Naive thymus-derived CD4-positive, alpha-beta T cell (primary cell): ENCODE measurements around the gene RGPD6. TPM values are rescaled to one million over a fixed set of nuclear protein-coding genes. Genes with fewer than 3 reads are reported as not detected.
A peak's percentile ranks its signal among the peaks of the same experiment; 100 is the strongest.
"Not testable (repeated sequence)": the region's sequence is repeated elsewhere in the genome, so short reads cannot be mapped to it uniquely, and the experiment has no call there.

Source experiments
- ATAC-seq: fragments of 150-1000 bp; cut with Tn5 transposase; 2 replicates; pipeline ENCODE4 v1.10.0; 2021; ENCODE audit warnings: mild to moderate bottlenecking, moderate library complexity
- CTCF ChIA-PET: fragments of 350-600 bp; sonication (Branson Sonifier 250); formaldehyde crosslinking; loops from one replicate; lab custom pipeline; 2021; ENCODE audit warnings: antibody characterized with exemption; lab: Charles Lee
- POLR2A ChIA-PET: fragments of 350-600 bp; sonication (Branson Sonifier 250); formaldehyde crosslinking; loops from one replicate; lab custom pipeline; 2021; ENCODE audit warnings: antibody characterized with exemption, inconsistent platforms; lab: Charles Lee
- DNase-seq, 9 donors: peaks; one replicate each; pipeline versions ENCODE4 v3.0.0 to v3.0.0-alpha.2; 2020 to 2022; ENCODE audit warnings: mixed read lengths in 1 of 9
- H3K27ac ChIP-seq: one replicate; pipeline ENCODE4 v1.7.0; 2013; ENCODE audit warnings: mild to moderate bottlenecking, low read depth, low read length, moderate library complexity
- H3K27me3 ChIP-seq, 2 donors: one replicate each; pipeline ENCODE4 v1.7.0; 2013; ENCODE audit warnings: low read length in 2 of 2, mild to moderate bottlenecking in 2 of 2, moderate library complexity in 2 of 2; ENCODE audit not compliant: control insufficient read depth in 2 of 2, insufficient read depth in 2 of 2
- H3K36me3 ChIP-seq, 3 experiments: 1 replicate in 2 of 3; 2 replicates in 1 of 3; pipeline ENCODE4 v1.7.0; 2013; ENCODE audit warnings: low read length in 3 of 3, mild to moderate bottlenecking in 3 of 3, moderate library complexity in 1 of 3; ENCODE audit not compliant: insufficient read depth in 3 of 3, control insufficient read depth in 2 of 3
- H3K4me1 ChIP-seq, 2 donors: one replicate each; pipeline ENCODE4 v1.7.0; 2013; ENCODE audit warnings: low read length in 2 of 2, mild to moderate bottlenecking in 2 of 2, moderate library complexity in 1 of 2; ENCODE audit not compliant: control insufficient read depth in 2 of 2, insufficient read depth in 2 of 2
- H3K4me3 ChIP-seq: 2 replicates; pipeline ENCODE4 v1.7.0; 2013; ENCODE audit warnings: mild to moderate bottlenecking, low read length
- H3K9me3 ChIP-seq, 3 experiments: 1 replicate in 2 of 3; 2 replicates in 1 of 3; pipeline ENCODE4 v1.7.0; 2013; ENCODE audit warnings: low read length in 3 of 3; ENCODE audit not compliant: control insufficient read depth in 2 of 3
- H3K27ac Mint-ChIP-seq, 9 donors: one replicate each; pipeline ENCODE4 v1.8.0; 2020 to 2022; ENCODE audit warnings: mixed read lengths in 9 of 9, mild to moderate bottlenecking in 8 of 9, moderate library complexity in 5 of 9, inconsistent platforms in 2 of 9
- H3K27me3 Mint-ChIP-seq, 5 donors: one replicate each; pipeline ENCODE4 v1.8.0; 2021 to 2022; ENCODE audit warnings: mixed read lengths in 5 of 5, mild to moderate bottlenecking in 1 of 5
- H3K36me3 Mint-ChIP-seq, 5 donors: one replicate each; pipeline ENCODE4 v1.8.0; 2020 to 2022; ENCODE audit warnings: mixed read lengths in 5 of 5, mild to moderate bottlenecking in 3 of 5, inconsistent platforms in 1 of 5
- H3K4me1 Mint-ChIP-seq, 7 donors: one replicate each; pipeline ENCODE4 v1.8.0; 2020 to 2022; ENCODE audit warnings: mixed read lengths in 7 of 7, mild to moderate bottlenecking in 3 of 7, inconsistent platforms in 1 of 7
- H3K4me3 Mint-ChIP-seq, 10 donors: one replicate each; pipeline ENCODE4 v1.8.0; 2020 to 2022; ENCODE audit warnings: mild to moderate bottlenecking in 10 of 10, mixed read lengths in 10 of 10, moderate library complexity in 6 of 10, inconsistent platforms in 2 of 10
- H3K9me3 Mint-ChIP-seq, 11 donors: one replicate each; pipeline ENCODE4 v1.8.0; 2020 to 2022; ENCODE audit warnings: mixed read lengths in 11 of 11, mild to moderate bottlenecking in 4 of 11, inconsistent platforms in 1 of 11, moderate library complexity in 1 of 11
- intact Hi-C, 2 donors: fragments of 100-400 bp; cut with micrococcal nuclease; formaldehyde crosslinking; loops; one replicate each; pipeline ENCODE4 v1.15.1; 2023
- polyA plus RNA-seq, 2 donors: library from polyadenylated mRNA; unstranded; fragments of 300-500 nt; fragmentation: Illumina TruSeq; gene quantifications; one replicate each; pipeline ENCODE4 v1.2.3, GENCODE V29; 2021
- total RNA-seq, 6 experiments: library from RNA in 5 of 6; stranded (reverse) in 5 of 6; gene quantifications; 1 replicate in 5 of 6; 2 replicates in 1 of 6; pipeline ENCODE4 v1.2.3 and lab custom pipeline; 2021 to 2026

RGPD6 gene
- total and polyA plus RNA-seq, 7 experiments from 2014 or later: 1.8 to 152 (median 13.8) TPM

GRCh38 chr2:110579216-110579965, 2.4 kb upstream of the RGPD6 start:
- not testable (repeated sequence) for ATAC-seq

GRCh38 chr2:110578429-110578828, 1.4 kb upstream of the RGPD6 start:
- CTCF ChIA-PET, H3K27me3 ChIP-seq, H3K36me3 ChIP-seq, H3K9me3 ChIP-seq, DNase-seq, H3K27ac ChIP-seq, H3K9me3 Mint-ChIP-seq, H3K27me3 Mint-ChIP-seq, H3K4me1 Mint-ChIP-seq, H3K36me3 Mint-ChIP-seq, intact Hi-C loops, H3K4me3 Mint-ChIP-seq, ATAC-seq, H3K4me1 ChIP-seq, H3K27ac Mint-ChIP-seq, POLR2A ChIA-PET, H3K4me3 ChIP-seq: not testable (repeated sequence)

More at GRCh38 chr2:110579216-110579965, 2.4 kb upstream of the RGPD6 start:
- DNase-seq, H3K36me3 Mint-ChIP-seq, H3K36me3 ChIP-seq, H3K4me3 ChIP-seq, H3K4me1 ChIP-seq, POLR2A ChIA-PET, H3K4me3 Mint-ChIP-seq, H3K27ac ChIP-seq, H3K27me3 ChIP-seq, CTCF ChIA-PET, intact Hi-C loops, H3K4me1 Mint-ChIP-seq, H3K9me3 ChIP-seq, H3K27ac Mint-ChIP-seq, H3K9me3 Mint-ChIP-seq, H3K27me3 Mint-ChIP-seq: not testable (repeated sequence)

DNA sequence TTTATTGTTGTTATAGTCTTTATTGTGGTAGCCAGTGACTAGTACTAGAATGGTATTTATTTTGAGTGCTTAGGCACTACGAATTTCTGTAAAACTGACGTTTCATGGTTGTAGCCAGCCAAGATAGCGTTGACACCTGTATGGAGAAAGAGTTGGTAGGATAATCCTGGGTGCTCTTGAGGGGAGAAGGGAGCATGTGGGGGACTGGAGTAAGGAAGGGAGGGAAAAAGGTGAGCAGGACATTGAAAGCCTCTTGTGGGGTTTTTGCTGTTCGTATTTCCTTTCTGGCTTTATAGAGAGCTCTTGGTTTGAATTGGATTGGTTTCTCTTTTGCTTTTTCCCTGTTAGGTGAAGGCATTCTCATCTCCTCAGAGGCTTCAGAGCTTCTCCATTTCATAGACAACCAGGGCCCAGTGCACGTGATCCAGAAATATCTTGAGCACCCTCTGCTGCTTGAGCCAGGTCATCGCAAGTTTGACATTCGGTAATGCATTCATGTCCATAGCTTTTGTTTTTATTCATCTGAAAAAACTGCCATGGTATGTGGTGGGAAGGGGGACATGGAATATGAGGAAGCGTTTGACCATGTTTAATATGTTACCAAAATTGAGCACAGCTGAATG, 77.2 kb downstream of the RGPD6 start:
- H3K27ac Mint-ChIP-seq, H3K4me3 Mint-ChIP-seq, H3K9me3 Mint-ChIP-seq, H3K27ac ChIP-seq, H3K27me3 Mint-ChIP-seq, CTCF ChIA-PET, H3K9me3 ChIP-seq, H3K36me3 Mint-ChIP-seq, H3K4me1 Mint-ChIP-seq, H3K4me1 ChIP-seq, H3K4me3 ChIP-seq, H3K27me3 ChIP-seq, intact Hi-C loops, H3K36me3 ChIP-seq, POLR2A ChIA-PET, DNase-seq: not testable (repeated sequence)
- ATAC-seq: peak; percentile 87

- H3K27ac ChIP-seq, POLR2A ChIA-PET, H3K27me3 Mint-ChIP-seq, ATAC-seq, H3K9me3 Mint-ChIP-seq, CTCF ChIA-PET, H3K27me3 ChIP-seq, H3K36me3 Mint-ChIP-seq, H3K4me1 Mint-ChIP-seq, H3K9me3 ChIP-seq, intact Hi-C loops, H3K4me3 ChIP-seq, H3K36me3 ChIP-seq, DNase-seq, H3K4me1 ChIP-seq, H3K27ac Mint-ChIP-seq, H3K4me3 Mint-ChIP-seq: not testable (repeated sequence)
These were observed 81.0 kb downstream of the RGPD6 start for GRCh38 chr2:110496027-110496426.

DNA sequence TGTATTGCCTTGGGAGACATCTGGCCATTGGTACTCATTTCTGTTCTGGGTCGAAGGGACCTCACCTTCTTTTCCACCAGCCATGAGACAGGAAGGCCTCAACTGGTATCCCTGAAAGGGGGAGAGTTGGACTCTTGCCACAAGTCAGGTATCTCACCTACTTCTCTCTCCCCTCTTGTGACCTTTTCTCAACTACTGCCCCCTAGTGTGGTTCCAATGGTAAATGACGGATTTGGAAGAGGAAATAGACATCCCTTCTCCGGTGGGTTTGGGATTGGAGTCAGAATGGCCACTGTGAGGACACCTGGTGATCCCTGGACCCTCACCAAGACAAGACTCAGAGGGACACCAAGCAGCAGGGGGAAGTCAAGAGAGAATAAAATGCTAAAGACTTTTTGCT, 82.5 kb downstream of the RGPD6 start:
- H3K4me3 Mint-ChIP-seq, H3K36me3 ChIP-seq, H3K9me3 Mint-ChIP-seq, DNase-seq, H3K9me3 ChIP-seq, H3K27me3 ChIP-seq, H3K4me1 Mint-ChIP-seq, POLR2A ChIA-PET, H3K27me3 Mint-ChIP-seq, CTCF ChIA-PET, H3K4me3 ChIP-seq, H3K36me3 Mint-ChIP-seq, H3K27ac Mint-ChIP-seq, intact Hi-C loops, ATAC-seq, H3K4me1 ChIP-seq, H3K27ac ChIP-seq: not testable (repeated sequence)

GRCh38 chr2:110488991-110489390, 88.0 kb downstream of the RGPD6 start:
- H3K27me3 ChIP-seq, ATAC-seq, H3K27ac Mint-ChIP-seq, H3K4me1 Mint-ChIP-seq, H3K36me3 Mint-ChIP-seq, H3K4me3 Mint-ChIP-seq, H3K36me3 ChIP-seq, DNase-seq, POLR2A ChIA-PET, H3K9me3 Mint-ChIP-seq, H3K27ac ChIP-seq, H3K4me3 ChIP-seq, H3K27me3 Mint-ChIP-seq, CTCF ChIA-PET, H3K4me1 ChIP-seq, H3K9me3 ChIP-seq, intact Hi-C loops: not testable (repeated sequence)

DNA sequence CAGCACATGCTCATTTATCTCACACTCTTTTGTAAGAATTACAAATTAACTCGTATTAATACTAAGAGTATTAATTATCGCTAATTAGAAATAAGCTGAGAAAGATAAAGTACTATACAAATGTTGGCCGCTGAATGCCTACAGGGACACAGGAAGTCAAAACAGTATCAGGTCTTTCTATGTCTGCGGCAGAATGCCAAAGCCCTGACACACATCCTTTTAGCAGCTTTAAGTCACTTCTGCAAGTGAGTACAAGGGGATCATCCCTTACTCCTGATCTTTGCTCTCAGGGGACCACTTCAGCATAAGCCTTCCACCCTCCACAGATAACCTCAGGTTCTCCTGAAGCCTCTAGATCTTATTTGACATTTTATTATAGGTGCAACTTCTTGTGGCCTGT, 94.3 kb downstream of the RGPD6 start:
- H3K27ac Mint-ChIP-seq, H3K27me3 Mint-ChIP-seq, ATAC-seq, H3K27me3 ChIP-seq, POLR2A ChIA-PET, H3K36me3 Mint-ChIP-seq, H3K4me1 ChIP-seq, H3K4me3 Mint-ChIP-seq, H3K9me3 Mint-ChIP-seq, H3K27ac ChIP-seq, H3K4me1 Mint-ChIP-seq, H3K9me3 ChIP-seq, H3K36me3 ChIP-seq, CTCF ChIA-PET, H3K4me3 ChIP-seq, DNase-seq, intact Hi-C loops: not testable (repeated sequence)
